Activated naive CD8-positive, alpha-beta T cell (primary cell): Measurements from ENCODE around the gene APRT.

ENCODE experiments used
- H3K27ac Mint-ChIP-seq: one replicate; pipeline ENCODE4 v1.8.0; 2021; ENCODE audit warnings: mixed read lengths
- H3K27me3 Mint-ChIP-seq: one replicate; pipeline ENCODE4 v1.8.0; 2021; ENCODE audit warnings: mixed read lengths
- H3K36me3 Mint-ChIP-seq: one replicate; pipeline ENCODE4 v1.8.0; 2021; ENCODE audit warnings: mixed read lengths
- H3K4me1 Mint-ChIP-seq: one replicate; pipeline ENCODE4 v1.8.0; 2021; ENCODE audit warnings: low read depth, mixed read lengths
- H3K4me3 Mint-ChIP-seq: one replicate; pipeline ENCODE4 v1.8.0; 2021; ENCODE audit warnings: mild to moderate bottlenecking, mixed read lengths
- H3K9me3 Mint-ChIP-seq: one replicate; pipeline ENCODE4 v1.8.0; 2021; ENCODE audit warnings: low read depth, mixed read lengths

Gene APRT

GRCh38 chr16:88771294-88771772, 40.4 kb downstream of the APRT start:
- peak overlapping the region; percentile 22 for H3K27ac Mint-ChIP-seq

GRCh38 chr16:88770461-88771293, 41.1 kb downstream of the APRT start:
- Mint-ChIP-seq H3K4me1 (peaks cover 25% of the 10 kb centered on the region), H3K9me3 (no peaks in the 10 kb centered on the region), H3K27me3 (no peaks in the 10 kb centered on the region), H3K36me3 (no peaks in the 10 kb centered on the region), H3K4me3 (no peak overlapping the region), H3K27ac (peak overlapping the region; percentile 22)

More at GRCh38 chr16:88771294-88771772, 40.4 kb downstream of the APRT start:
- H3K36me3 Mint-ChIP-seq: no peaks in the 10 kb centered on the region
- H3K27me3 Mint-ChIP-seq: no peaks in the 10 kb centered on the region
- H3K4me3 Mint-ChIP-seq: no peak overlapping the region
- no peaks in the 10 kb centered on the region for H3K9me3 Mint-ChIP-seq
- H3K4me1 Mint-ChIP-seq: peaks cover 21% of the 10 kb centered on the region

GRCh38 chr16:88769617-88770460, 41.9 kb downstream of the APRT start:
- Mint-ChIP-seq H3K27me3 (no peaks in the 10 kb centered on the region), H3K4me3 (no peak overlapping the region), H3K36me3 (no peaks in the 10 kb centered on the region), H3K4me1 (peaks cover 25% of the 10 kb centered on the region), H3K9me3 (no peaks in the 10 kb centered on the region), H3K27ac (no peak overlapping the region)

- no peak overlapping the region for H3K27ac Mint-ChIP-seq
- H3K27me3 Mint-ChIP-seq: no peaks in the 10 kb centered on the region
- no peak overlapping the region for H3K4me3 Mint-ChIP-seq
Observed at GRCh38 chr16:88768071-88768783, 43.5 kb downstream of the APRT start.

GRCh38 chr16:88767546-88768070, 44.1 kb downstream of the APRT start:
- no peaks in the 10 kb centered on the region for H3K27me3 Mint-ChIP-seq
- H3K36me3 Mint-ChIP-seq: no peaks in the 10 kb centered on the region
- peaks cover 24% of the 10 kb centered on the region for H3K4me1 Mint-ChIP-seq
- no peaks in the 10 kb centered on the region for H3K9me3 Mint-ChIP-seq
- H3K4me3 Mint-ChIP-seq: no peak overlapping the region
- no peak overlapping the region for H3K27ac Mint-ChIP-seq

More at GRCh38 chr16:88768071-88768783, 43.5 kb downstream of the APRT start:
- no peaks in the 10 kb centered on the region for H3K9me3 Mint-ChIP-seq
- no peaks in the 10 kb centered on the region for H3K36me3 Mint-ChIP-seq
- peaks cover 24% of the 10 kb centered on the region for H3K4me1 Mint-ChIP-seq

- peak overlapping the region; percentile 41 for H3K27ac Mint-ChIP-seq
- no peaks in the 10 kb centered on the region for H3K9me3 Mint-ChIP-seq
- H3K36me3 Mint-ChIP-seq: no peaks in the 10 kb centered on the region
- no peaks in the 10 kb centered on the region for H3K27me3 Mint-ChIP-seq
- H3K4me1 Mint-ChIP-seq: peaks cover 24% of the 10 kb centered on the region
- H3K4me3 Mint-ChIP-seq: no peak overlapping the region
Observed at GRCh38 chr16:88766975-88767374, 44.8 kb downstream of the APRT start.

GRCh38 chr16:88764913-88765349, 46.8 kb downstream of the APRT start:
- peaks cover 18% of the 10 kb centered on the region for H3K4me1 Mint-ChIP-seq
- H3K27ac Mint-ChIP-seq: no peak overlapping the region
- no peaks in the 10 kb centered on the region for H3K9me3 Mint-ChIP-seq
- H3K36me3 Mint-ChIP-seq: no peaks in the 10 kb centered on the region
- H3K4me3 Mint-ChIP-seq: no peak overlapping the region
- no peaks in the 10 kb centered on the region for H3K27me3 Mint-ChIP-seq

GRCh38 chr16:88764080-88764479, 47.6 kb downstream of the APRT start:
- Mint-ChIP-seq H3K4me1 (peaks cover 16% of the 10 kb centered on the region), H3K9me3 (no peaks in the 10 kb centered on the region), H3K4me3 (no peak overlapping the region), H3K27me3 (no peaks in the 10 kb centered on the region), H3K27ac (no peak overlapping the region), H3K36me3 (no peaks in the 10 kb centered on the region)

GRCh38 chr16:88763502-88764053, 48.1 kb downstream of the APRT start:
- H3K4me3 Mint-ChIP-seq: no peak overlapping the region
- H3K27ac Mint-ChIP-seq: peak overlapping the region; percentile 59
- H3K9me3 Mint-ChIP-seq: no peaks in the 10 kb centered on the region
- peaks cover 16% of the 10 kb centered on the region for H3K4me1 Mint-ChIP-seq
- H3K36me3 Mint-ChIP-seq: no peaks in the 10 kb centered on the region
- no peaks in the 10 kb centered on the region for H3K27me3 Mint-ChIP-seq

GRCh38 chr16:88762941-88763340, 48.8 kb downstream of the APRT start:
- Mint-ChIP-seq H3K27me3 (no peaks in the 10 kb centered on the region), H3K27ac (no peak overlapping the region), H3K4me1 (peaks cover 16% of the 10 kb centered on the region), H3K36me3 (no peaks in the 10 kb centered on the region), H3K4me3 (no peak overlapping the region), H3K9me3 (no peaks in the 10 kb centered on the region)

GRCh38 chr16:88762258-88762870, 49.4 kb downstream of the APRT start:
- Mint-ChIP-seq H3K27me3 (no peaks in the 10 kb centered on the region), H3K9me3 (no peaks in the 10 kb centered on the region), H3K4me3 (no peak overlapping the region), H3K36me3 (no peaks in the 10 kb centered on the region), H3K4me1 (peaks cover 15% of the 10 kb centered on the region), H3K27ac (no peak overlapping the region)

GRCh38 chr16:88761830-88762229, 49.9 kb downstream of the APRT start:
- Mint-ChIP-seq H3K27ac (no peak overlapping the region), H3K4me1 (peaks cover 11% of the 10 kb centered on the region), H3K27me3 (no peaks in the 10 kb centered on the region), H3K9me3 (no peaks in the 10 kb centered on the region), H3K36me3 (no peaks in the 10 kb centered on the region), H3K4me3 (no peak overlapping the region)

- no peaks in the 10 kb centered on the region for H3K27me3 Mint-ChIP-seq
- H3K9me3 Mint-ChIP-seq: no peaks in the 10 kb centered on the region
- H3K27ac Mint-ChIP-seq: no peak overlapping the region
- no peak overlapping the region for H3K4me3 Mint-ChIP-seq
- peaks cover 10% of the 10 kb centered on the region for H3K4me1 Mint-ChIP-seq
- H3K36me3 Mint-ChIP-seq: no peaks in the 10 kb centered on the region
Observed at GRCh38 chr16:88761143-88761534, 50.6 kb downstream of the APRT start.
